Endodermal cell (in vitro differentiated cells): ENCODE data around the gene TRAP1. TPM values are rescaled to one million over a fixed set of nuclear protein-coding genes. Genes with fewer than 3 reads are reported as not detected.

Experiments used
- DNase-seq: peaks from one replicate; pipeline ENCODE4 v3.0.0-alpha.2; 2017
- H3K27ac ChIP-seq: 2 replicates; pipeline ENCODE4 v1.5.1; 2013; ENCODE audit warnings: mild to moderate bottlenecking, low read depth, low read length, moderate library complexity
- H3K27me3 ChIP-seq: 2 replicates; pipeline ENCODE4 v1.6.1; 2013; ENCODE audit warnings: mild to moderate bottlenecking, low read length, moderate library complexity; ENCODE audit not compliant: insufficient read depth, control insufficient read depth, poor library complexity, severe bottlenecking
- H3K36me3 ChIP-seq: 2 replicates; pipeline ENCODE4 v1.7.0; 2013; ENCODE audit warnings: mild to moderate bottlenecking, low read length, moderate library complexity; ENCODE audit not compliant: control insufficient read depth, insufficient read depth
- H3K4me1 ChIP-seq: one replicate; pipeline ENCODE4 v1.7.0; 2013; ENCODE audit warnings: low read length; ENCODE audit not compliant: control insufficient read depth, insufficient read depth
- H3K4me3 ChIP-seq: 2 replicates; pipeline ENCODE4 v1.5.1; 2013; ENCODE audit warnings: mild to moderate bottlenecking, low read length, moderate library complexity
- H3K9ac ChIP-seq: 2 replicates; pipeline ENCODE4 v1.6.1; 2013; ENCODE audit warnings: mild to moderate bottlenecking, low read length, moderate library complexity; ENCODE audit not compliant: poor library complexity, severe bottlenecking; ENCODE audit errors: extremely low read depth
- H3K9me3 ChIP-seq: 2 replicates; pipeline ENCODE4 v1.6.1; 2013; ENCODE audit warnings: mild to moderate bottlenecking, low read length, moderate library complexity; ENCODE audit not compliant: control insufficient read depth
- H3K27ac Mint-ChIP-seq: 2 replicates; pipeline ENCODE4 v1.8.0; 2020; ENCODE audit warnings: mixed read lengths
- H3K27me3 Mint-ChIP-seq: 2 replicates; pipeline ENCODE4 v1.8.0; 2021; ENCODE audit warnings: mild to moderate bottlenecking, mixed read lengths; ENCODE audit not compliant: insufficient read depth
- H3K36me3 Mint-ChIP-seq: 2 replicates; pipeline ENCODE4 v1.8.0; 2020; ENCODE audit warnings: low read depth, mixed read lengths
- H3K4me1 Mint-ChIP-seq: 2 replicates; pipeline ENCODE4 v1.8.0; 2020; ENCODE audit warnings: mixed read lengths
- H3K4me3 Mint-ChIP-seq: 2 replicates; pipeline ENCODE4 v1.8.0; 2020; ENCODE audit warnings: mild to moderate bottlenecking, moderate library complexity, mixed read lengths
- H3K9me3 Mint-ChIP-seq: 2 replicates; pipeline ENCODE4 v1.8.0; 2020; ENCODE audit warnings: mild to moderate bottlenecking, mixed read lengths
- CTCF ChIP-seq: fragments of 200-600 bp; sonication (generic); conservative IDR thresholded peaks from 2 replicates; pipeline ENCODE4 v1.5.0; 2021; ENCODE audit warnings: antibody characterized with exemption, mild to moderate bottlenecking
- WGBS, 2 experiments: methylation state at CpG; one replicate each; pipeline versions ENCODE4 v1.1.5 to v1.1.7; 2013; ENCODE audit warnings: missing lambda C conversion rate in 2 of 2, mixed read lengths in 1 of 2; ENCODE audit not compliant: insufficient coverage in 1 of 2, insufficient read length in 1 of 2; 5-methylcytosine and 5-hydroxymethylcytosine counted together
- total RNA-seq, 2 donors: library from RNA; stranded (reverse); fragmentation: NEBNext Ultra II Directional in 1 of 2; extraction: Animal tissue kit (Norgen Biotek cat#: 25700) in 1 of 2; gene quantifications; 2 replicates in 1 of 2; 3 replicates in 1 of 2; pipeline ENCODE4 v1.2.1, GENCODE V29; 2021

The TRAP1 gene
- total RNA-seq, 2 donors from 2014 or later: 144 to 156 TPM

DNA sequence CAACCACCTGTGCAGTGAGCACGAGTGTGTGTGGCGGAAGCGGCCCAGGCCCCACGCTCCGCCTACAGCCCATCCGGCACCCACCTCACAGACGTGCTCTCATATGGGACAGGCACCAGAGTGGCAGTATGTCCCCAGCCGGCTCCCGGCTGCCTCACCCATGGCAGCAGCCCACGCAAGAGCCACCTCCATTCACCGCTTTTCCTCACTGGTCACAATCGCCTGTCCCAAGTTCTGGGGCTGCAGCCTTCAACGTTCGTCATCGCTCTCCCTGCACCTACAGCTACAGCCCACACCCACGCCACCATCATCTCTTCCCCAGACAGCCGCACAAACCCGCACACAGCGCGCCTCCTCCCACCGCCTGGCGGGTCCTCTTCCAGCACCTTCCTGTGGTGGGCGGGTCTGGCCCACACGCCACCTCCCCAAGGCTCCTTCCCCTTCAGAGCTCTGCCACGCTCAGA lies 17.5 kb upstream of the TRAP1 start:
- Histone ChIP-seq H3K4me1 (peaks cover 5% of the 10 kb centered on the region), H3K27me3 (no peaks in the 10 kb centered on the region), H3K4me3 (no peak overlapping the region), H3K27ac (no peak overlapping the region), H3K9ac (no peak overlapping the region), H3K9me3 (no peaks in the 10 kb centered on the region), H3K36me3 (peaks cover 81% of the 10 kb centered on the region)
- no peak for TF ChIP-seq CTCF
- 98 to 99% methylated on average over 16 to 25 of the region's 25 CpGs for WGBS, 2 experiments
- Mint-ChIP-seq H3K4me3 (no peak overlapping the region), H3K27ac (peak overlapping the region; percentile 55), H3K36me3 (peaks cover 84% of the 10 kb centered on the region), H3K27me3 (no peaks in the 10 kb centered on the region), H3K9me3 (peaks cover 5% of the 10 kb centered on the region), H3K4me1 (peaks cover 28% of the 10 kb centered on the region)
- no peak for DNase-seq

DNA sequence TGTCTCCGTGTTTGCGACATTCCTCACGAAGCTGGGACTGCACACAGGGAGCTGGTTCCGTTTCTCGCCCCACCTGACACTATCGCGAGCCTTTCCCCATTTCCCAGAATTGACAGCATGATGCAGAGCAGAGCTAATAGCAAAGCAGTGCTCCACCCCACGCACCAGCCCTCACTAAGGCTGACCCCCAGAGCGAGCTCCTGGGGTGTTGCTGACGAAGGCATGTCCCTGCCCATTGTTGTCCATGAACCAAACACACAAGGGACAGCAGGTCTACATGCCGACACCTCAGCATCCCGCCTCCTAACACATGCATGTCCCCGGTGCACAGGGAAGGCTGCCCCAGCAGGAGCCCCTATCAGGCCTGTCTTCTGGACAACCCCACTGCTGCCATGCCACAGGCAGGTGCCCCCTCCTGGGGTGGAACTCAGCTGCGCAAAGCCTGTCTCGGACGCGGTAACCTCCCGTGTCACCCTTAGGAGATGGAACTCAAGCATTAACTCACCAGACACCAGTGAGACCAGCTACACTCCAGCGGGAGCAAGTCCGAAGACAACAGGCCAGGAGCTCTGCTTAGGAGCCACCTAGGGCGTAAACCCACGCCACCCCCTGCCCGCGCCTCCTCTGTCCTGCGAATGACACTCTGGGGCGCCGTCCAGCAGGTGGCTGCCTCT lies 16.9 kb upstream of the TRAP1 start:
- H3K36me3 ChIP-seq: peaks cover 77% of the 10 kb centered on the region
- Mint-ChIP-seq H3K36me3 (peaks cover 84% of the 10 kb centered on the region), H3K4me1 (peaks cover 24% of the 10 kb centered on the region), H3K9me3 (peaks cover 5% of the 10 kb centered on the region), H3K27ac (peak overlapping the region; percentile 36), H3K4me3 (no peak overlapping the region), H3K27me3 (no peaks in the 10 kb centered on the region)
- DNase-seq: no peak
- H3K9me3 ChIP-seq: no peaks in the 10 kb centered on the region
- no peaks in the 10 kb centered on the region for H3K27me3 ChIP-seq
- H3K4me3 ChIP-seq: no peak overlapping the region
- WGBS, 2 experiments: 97 to 98% methylated on average over 23 to 27 of the region's 27 CpGs
- no peak overlapping the region for H3K27ac ChIP-seq
- peaks cover 5% of the 10 kb centered on the region for H3K4me1 ChIP-seq
- no peak for TF ChIP-seq CTCF
- no peak overlapping the region for H3K9ac ChIP-seq

- Histone ChIP-seq H3K9ac (no peak overlapping the region), H3K27me3 (no peaks in the 10 kb centered on the region), H3K9me3 (no peaks in the 10 kb centered on the region), H3K36me3 (peaks cover 67% of the 10 kb centered on the region), H3K27ac (no peak overlapping the region), H3K4me1 (peaks cover 5% of the 10 kb centered on the region), H3K4me3 (no peak overlapping the region)
- H3K27ac Mint-ChIP-seq: peak overlapping the region; percentile 13
- H3K36me3 Mint-ChIP-seq: peaks cover 82% of the 10 kb centered on the region
- H3K9me3 Mint-ChIP-seq: peaks cover 5% of the 10 kb centered on the region
- no peak for DNase-seq
- H3K4me1 Mint-ChIP-seq: peaks cover 14% of the 10 kb centered on the region
- TF ChIP-seq CTCF: no peak
- no peaks in the 10 kb centered on the region for H3K27me3 Mint-ChIP-seq
- H3K4me3 Mint-ChIP-seq: no peak overlapping the region
- 95 to 96% methylated on average over 4 to 8 of the region's 8 CpGs for WGBS, 2 experiments
Observed at GRCh38 chr16:3732171-3732570, 14.8 kb upstream of the TRAP1 start.
